ENCODE measurements around the gene CLCA1.

DNA sequence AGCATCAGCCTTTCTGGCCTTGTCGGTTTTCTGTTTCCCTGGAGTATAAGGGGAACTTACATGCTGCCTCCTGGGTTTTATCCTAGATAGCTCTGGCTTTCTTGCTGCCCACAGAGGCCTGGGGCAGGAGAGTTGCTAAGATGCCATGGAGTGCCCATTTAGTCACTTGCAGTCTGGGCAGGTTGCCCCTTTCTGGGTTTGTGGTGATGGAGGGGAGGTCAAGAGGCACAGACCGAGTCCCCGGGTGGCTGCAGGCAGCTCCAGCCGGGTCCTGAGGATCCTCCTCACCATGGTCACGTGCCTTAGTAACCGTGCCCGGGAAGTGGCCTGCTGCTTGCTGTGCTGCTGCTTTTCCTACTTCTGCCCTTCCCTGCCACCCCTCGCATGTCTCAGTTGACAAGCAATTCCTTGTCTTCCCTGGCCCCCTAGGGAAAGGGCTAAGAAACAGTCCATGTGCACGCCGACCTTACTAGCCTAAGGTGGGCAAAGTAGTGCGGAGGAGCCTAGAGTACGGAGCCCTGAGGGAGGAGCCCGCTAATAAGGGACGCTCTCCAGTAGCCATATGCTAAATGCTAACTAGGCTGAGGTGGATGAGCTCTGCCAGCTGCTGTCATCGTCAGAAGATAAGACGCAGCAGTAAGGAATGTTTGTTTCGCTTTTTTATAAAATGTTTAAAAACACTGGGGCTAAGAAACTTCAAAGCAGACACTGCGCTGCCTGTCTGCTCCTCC lies 34.8 kb downstream of the CLCA1 start:
- no peak for TF ChIP-seq CTCF (IDR thresholded peaks at IDR 0.05)
- no peak for TF ChIP-seq TEAD4 (IDR thresholded peaks at IDR 0.05; ENCODE audit: borderline replicate concordance, insufficient read depth)
- TF ChIP-seq TAF1 (IDR thresholded peaks at IDR 0.05; ENCODE audit: borderline replicate concordance, low read depth, low read length) = no peak
- TF ChIP-seq, protein P1, sequence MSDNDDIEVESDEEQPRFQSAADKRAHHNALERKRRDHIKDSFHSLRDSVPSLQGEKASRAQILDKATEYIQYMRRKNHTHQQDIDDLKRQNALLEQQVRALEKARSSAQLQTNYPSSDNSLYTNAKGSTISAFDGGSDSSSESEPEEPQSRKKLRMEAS (IDR thresholded peaks at IDR 0.05; ENCODE audit: low read depth) = no peak
- no peak for TF ChIP-seq EP300 (IDR thresholded peaks at IDR 0.05; ENCODE audit: borderline replicate concordance in 1 of 2, low read depth in 1 of 2, low read length in 1 of 2)
- no peak for TF ChIP-seq MEF2A (IDR thresholded peaks at IDR 0.05; ENCODE audit: borderline replicate concordance, low read depth)
- no peak for TF ChIP-seq GABPA (IDR thresholded peaks at IDR 0.05; ENCODE audit: low read depth)

Measured in SK-N-SH (cell line).